Measurements from ENCODE around the gene CCS.

CCS gene

DNA sequence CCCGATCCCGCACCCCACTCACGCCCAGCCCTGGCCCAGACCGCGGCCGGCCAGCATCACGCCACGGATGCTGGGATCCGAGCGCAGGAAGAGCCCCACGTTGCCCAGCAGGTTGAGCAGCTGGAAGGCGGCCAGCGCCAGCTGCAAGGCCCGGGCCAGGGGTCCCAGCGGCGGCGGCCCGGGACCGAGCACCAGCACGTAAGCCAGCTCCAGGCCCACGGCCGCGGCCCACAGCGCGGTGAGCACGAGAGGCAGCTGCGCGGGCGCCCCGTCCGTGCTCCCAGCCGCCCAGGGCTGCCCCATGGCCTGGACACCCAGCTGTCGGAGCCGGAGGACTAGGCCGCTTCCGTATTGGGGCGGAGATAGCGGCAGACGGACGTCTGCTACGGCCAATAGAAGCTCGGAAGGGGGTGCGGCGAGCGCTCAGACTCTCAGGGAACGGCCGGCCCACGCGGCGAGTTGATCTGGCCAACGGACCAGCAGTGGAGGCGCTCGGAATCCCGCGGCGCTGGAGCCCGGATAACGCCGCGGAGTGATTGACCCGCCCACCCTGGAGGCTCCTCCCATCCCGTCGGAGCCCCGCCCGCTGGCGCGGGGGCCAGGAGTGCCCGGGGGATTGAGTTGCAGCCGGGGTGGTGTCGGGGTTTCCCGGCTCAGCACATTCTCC, 47.2 kb upstream of the CCS start, which contains the start of gene ZDHHC24:
TSS of gene ZDHHC24 (minus strand) at position 348 of the 667 bp plus-strand sequence. CDS start at position 303, 45 bp downstream.
- no peak for TF ChIP-seq ZNF8 (CRISPR knock-in tag; IDR thresholded peaks at IDR 0.05)
- ATAC-seq = peak; percentile 98

DNA sequence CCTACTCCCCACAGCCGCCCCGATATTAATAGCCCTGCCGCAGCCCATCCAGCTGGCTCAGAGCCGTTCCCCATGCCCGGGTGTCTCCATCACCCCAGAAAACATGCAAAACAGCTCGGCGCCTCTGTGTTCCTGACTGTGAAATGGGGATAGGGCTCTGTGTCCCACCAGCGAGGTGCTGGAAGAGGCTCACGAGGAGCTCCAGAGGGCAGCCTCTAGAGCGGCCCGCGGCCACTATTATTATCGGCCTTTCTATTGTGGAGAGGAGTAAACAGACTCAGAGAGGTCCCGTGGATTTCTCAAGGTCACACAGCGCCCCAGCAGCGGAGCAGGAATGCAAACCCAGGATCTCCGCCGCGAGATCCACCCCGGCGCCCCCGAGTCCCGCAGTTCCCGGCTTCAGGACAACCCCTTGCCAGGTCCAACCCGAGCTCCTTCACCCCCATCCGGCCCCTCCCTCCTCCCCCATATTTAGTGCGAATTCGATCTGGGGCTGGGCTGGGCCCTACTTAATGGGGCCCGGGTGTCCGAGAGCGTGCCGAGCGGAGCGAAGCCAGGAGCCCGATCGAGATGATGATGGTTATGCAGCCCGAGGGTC, 46.5 kb upstream of the CCS start, which contains the start of gene ACTN3:
TSS of gene ACTN3 (plus strand) at position 536 of the 598 bp plus-strand sequence. CDS start at position 571, 35 bp downstream.
- no peak; the same call in 2 of the 3 replicates for ATAC-seq
- TF ChIP-seq ZC3H10 (CRISPR knock-in tag; IDR thresholded peaks at IDR 0.05) (no peak), GLIS3 (CRISPR knock-in tag; IDR thresholded peaks at IDR 0.05) (peak; percentile 91; the same call in 1 of the 2 replicates), OSR1 (CRISPR knock-in tag; IDR thresholded peaks at IDR 0.05) (no peak), TCF4 (CRISPR knock-in tag; IDR thresholded peaks at IDR 0.05; ENCODE audit: borderline replicate concordance) (no peak), ESRRG (CRISPR knock-in tag; IDR thresholded peaks at IDR 0.05) (no peak)
- TF ChIP-seq, protein P1, sequence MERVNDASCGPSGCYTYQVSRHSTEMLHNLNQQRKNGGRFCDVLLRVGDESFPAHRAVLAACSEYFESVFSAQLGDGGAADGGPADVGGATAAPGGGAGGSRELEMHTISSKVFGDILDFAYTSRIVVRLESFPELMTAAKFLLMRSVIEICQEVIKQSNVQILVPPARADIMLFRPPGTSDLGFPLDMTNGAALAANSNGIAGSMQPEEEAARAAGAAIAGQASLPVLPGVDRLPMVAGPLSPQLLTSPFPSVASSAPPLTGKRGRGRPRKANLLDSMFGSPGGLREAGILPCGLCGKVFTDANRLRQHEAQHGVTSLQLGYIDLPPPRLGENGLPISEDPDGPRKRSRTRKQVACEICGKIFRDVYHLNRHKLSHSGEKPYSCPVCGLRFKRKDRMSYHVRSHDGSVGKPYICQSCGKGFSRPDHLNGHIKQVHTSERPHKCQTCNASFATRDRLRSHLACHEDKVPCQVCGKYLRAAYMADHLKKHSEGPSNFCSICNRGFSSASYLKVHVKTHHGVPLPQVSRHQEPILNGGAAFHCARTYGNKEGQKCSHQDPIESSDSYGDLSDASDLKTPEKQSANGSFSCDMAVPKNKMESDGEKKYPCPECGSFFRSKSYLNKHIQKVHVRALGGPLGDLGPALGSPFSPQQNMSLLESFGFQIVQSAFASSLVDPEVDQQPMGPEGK (CRISPR knock-in tag; IDR thresholded peaks at IDR 0.05; ENCODE audit: borderline replicate concordance) = no peak
- TF ChIP-seq, protein P2, sequence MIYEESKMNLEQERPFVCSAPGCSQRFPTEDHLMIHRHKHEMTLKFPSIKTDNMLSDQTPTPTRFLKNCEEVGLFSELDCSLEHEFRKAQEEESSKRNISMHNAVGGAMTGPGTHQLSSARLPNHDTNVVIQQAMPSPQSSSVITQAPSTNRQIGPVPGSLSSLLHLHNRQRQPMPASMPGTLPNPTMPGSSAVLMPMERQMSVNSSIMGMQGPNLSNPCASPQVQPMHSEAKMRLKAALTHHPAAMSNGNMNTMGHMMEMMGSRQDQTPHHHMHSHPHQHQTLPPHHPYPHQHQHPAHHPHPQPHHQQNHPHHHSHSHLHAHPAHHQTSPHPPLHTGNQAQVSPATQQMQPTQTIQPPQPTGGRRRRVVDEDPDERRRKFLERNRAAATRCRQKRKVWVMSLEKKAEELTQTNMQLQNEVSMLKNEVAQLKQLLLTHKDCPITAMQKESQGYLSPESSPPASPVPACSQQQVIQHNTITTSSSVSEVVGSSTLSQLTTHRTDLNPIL (CRISPR knock-in tag; IDR thresholded peaks at IDR 0.05; ENCODE audit: low read depth) = no peak

DNA sequence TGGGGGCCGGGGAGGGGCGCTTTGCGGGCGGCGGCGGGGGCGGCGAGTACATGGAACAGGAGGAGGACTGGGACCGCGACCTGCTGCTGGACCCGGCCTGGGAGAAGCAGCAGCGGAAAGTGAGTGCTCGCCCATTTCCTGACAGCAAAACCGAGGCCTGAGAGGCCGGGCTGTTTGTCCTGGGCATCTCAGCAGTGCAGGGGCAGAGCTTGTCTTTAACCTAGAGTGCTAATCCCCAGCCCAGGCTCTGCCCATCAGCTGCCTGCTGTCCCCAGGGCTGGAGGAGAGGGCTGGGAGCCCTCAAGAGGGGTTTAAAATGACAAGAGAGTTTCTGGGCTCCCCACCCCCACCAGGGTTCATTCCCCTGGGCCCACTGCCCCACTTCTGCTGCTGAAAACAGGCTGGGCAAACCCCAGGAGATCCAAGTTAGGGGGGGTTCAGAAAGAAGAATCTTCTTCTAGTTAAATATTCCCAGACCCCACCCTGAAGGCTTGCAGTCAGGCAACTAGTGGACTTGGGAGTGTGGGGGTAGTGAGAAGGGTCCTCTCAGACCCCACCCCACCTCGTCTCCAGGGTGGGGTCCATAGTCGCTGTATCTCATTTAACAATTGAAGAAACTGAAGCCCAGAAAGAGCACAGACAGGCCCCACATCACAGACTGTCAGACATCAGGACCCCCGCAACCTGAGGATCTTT, 45.9 kb upstream of the CCS start:
- no peak for ATAC-seq
- TF ChIP-seq SNAI2 (CRISPR knock-in tag; IDR thresholded peaks at IDR 0.05) (no peak), ZNF565 (CRISPR knock-in tag; conservative IDR thresholded peaks at IDR 0.05; ENCODE audit: low read depth) (no peak), ZFP3 (CRISPR knock-in tag; IDR thresholded peaks at IDR 0.05) (no peak), TOX (CRISPR knock-in tag; IDR thresholded peaks at IDR 0.05; ENCODE audit: borderline replicate concordance) (no peak)
- TF ChIP-seq, protein P3, sequence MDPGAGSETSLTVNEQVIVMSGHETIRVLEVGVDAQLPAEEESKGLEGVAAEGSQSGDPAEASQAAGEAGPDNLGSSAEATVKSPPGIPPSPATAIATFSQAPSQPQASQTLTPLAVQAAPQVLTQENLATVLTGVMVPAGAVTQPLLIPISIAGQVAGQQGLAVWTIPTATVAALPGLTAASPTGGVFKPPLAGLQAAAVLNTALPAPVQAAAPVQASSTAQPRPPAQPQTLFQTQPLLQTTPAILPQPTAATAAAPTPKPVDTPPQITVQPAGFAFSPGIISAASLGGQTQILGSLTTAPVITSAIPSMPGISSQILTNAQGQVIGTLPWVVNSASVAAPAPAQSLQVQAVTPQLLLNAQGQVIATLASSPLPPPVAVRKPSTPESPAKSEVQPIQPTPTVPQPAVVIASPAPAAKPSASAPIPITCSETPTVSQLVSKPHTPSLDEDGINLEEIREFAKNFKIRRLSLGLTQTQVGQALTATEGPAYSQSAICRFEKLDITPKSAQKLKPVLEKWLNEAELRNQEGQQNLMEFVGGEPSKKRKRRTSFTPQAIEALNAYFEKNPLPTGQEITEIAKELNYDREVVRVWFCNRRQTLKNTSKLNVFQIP (CRISPR knock-in tag; IDR thresholded peaks at IDR 0.05; ENCODE audit: borderline replicate concordance, low read depth) = no peak

DNA sequence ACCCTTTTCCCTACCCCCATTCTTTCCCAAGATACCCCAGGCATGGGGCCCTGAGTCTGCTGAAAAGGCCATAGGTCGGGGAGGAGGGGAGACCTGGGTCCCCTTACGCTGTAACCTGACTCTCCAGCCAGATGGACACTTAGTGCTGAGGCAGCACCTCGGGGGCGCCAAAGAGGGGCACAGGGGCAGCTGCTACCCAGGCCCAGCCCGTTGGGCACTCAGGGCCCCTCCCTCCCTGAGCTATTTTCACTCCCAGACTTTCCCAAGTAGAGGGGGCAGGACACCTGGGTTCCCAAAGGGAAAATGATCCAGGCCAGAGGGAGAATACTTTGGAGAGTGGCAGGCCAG, 45.3 kb upstream of the CCS start:
- no peak for ATAC-seq
- TF ChIP-seq RARB (CRISPR knock-in tag; IDR thresholded peaks at IDR 0.05) (no peak), TOX (CRISPR knock-in tag; IDR thresholded peaks at IDR 0.05; ENCODE audit: borderline replicate concordance) (no peak), CSDC2 (CRISPR knock-in tag; IDR thresholded peaks at IDR 0.05) (no peak), ZFP30 (CRISPR knock-in tag; IDR thresholded peaks at IDR 0.05) (no peak), ARNTL (CRISPR knock-in tag; IDR thresholded peaks at IDR 0.05; ENCODE audit: borderline replicate concordance, low read depth) (no peak), ZNF70 (CRISPR knock-in tag; IDR thresholded peaks at IDR 0.05) (no peak), ESRRG (CRISPR knock-in tag; IDR thresholded peaks at IDR 0.05) (no peak), SNAI2 (CRISPR knock-in tag; IDR thresholded peaks at IDR 0.05) (no peak), ZC3H10 (CRISPR knock-in tag; IDR thresholded peaks at IDR 0.05) (no peak), BACH2 (CRISPR knock-in tag; IDR thresholded peaks at IDR 0.05; ENCODE audit: borderline replicate concordance) (no peak), ZNF565 (CRISPR knock-in tag; conservative IDR thresholded peaks at IDR 0.05; ENCODE audit: low read depth) (no peak), OSR1 (CRISPR knock-in tag; IDR thresholded peaks at IDR 0.05) (no peak)
- TF ChIP-seq, protein P2 (CRISPR knock-in tag; IDR thresholded peaks at IDR 0.05; ENCODE audit: low read depth) = no peak
- TF ChIP-seq, protein P4, sequence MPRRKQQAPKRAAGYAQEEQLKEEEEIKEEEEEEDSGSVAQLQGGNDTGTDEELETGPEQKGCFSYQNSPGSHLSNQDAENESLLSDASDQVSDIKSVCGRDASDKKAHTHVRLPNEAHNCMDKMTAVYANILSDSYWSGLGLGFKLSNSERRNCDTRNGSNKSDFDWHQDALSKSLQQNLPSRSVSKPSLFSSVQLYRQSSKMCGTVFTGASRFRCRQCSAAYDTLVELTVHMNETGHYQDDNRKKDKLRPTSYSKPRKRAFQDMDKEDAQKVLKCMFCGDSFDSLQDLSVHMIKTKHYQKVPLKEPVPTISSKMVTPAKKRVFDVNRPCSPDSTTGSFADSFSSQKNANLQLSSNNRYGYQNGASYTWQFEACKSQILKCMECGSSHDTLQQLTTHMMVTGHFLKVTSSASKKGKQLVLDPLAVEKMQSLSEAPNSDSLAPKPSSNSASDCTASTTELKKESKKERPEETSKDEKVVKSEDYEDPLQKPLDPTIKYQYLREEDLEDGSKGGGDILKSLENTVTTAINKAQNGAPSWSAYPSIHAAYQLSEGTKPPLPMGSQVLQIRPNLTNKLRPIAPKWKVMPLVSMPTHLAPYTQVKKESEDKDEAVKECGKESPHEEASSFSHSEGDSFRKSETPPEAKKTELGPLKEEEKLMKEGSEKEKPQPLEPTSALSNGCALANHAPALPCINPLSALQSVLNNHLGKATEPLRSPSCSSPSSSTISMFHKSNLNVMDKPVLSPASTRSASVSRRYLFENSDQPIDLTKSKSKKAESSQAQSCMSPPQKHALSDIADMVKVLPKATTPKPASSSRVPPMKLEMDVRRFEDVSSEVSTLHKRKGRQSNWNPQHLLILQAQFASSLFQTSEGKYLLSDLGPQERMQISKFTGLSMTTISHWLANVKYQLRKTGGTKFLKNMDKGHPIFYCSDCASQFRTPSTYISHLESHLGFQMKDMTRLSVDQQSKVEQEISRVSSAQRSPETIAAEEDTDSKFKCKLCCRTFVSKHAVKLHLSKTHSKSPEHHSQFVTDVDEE (CRISPR knock-in tag; IDR thresholded peaks at IDR 0.05) = no peak
- TF ChIP-seq, protein P5, sequence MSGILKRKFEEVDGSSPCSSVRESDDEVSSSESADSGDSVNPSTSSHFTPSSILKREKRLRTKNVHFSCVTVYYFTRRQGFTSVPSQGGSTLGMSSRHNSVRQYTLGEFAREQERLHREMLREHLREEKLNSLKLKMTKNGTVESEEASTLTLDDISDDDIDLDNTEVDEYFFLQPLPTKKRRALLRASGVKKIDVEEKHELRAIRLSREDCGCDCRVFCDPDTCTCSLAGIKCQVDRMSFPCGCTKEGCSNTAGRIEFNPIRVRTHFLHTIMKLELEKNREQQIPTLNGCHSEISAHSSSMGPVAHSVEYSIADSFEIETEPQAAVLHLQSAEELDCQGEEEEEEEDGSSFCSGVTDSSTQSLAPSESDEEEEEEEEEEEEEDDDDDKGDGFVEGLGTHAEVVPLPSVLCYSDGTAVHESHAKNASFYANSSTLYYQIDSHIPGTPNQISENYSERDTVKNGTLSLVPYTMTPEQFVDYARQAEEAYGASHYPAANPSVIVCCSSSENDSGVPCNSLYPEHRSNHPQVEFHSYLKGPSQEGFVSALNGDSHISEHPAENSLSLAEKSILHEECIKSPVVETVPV (CRISPR knock-in tag; IDR thresholded peaks at IDR 0.05) = no peak

All from SK-N-SH treated with all-trans-retinoic acid at 6 μM for 48 hours (cell line).